Neural cell (in vitro differentiated cells): ENCODE data around the gene RAB6A. TPM values are rescaled to one million over a fixed set of nuclear protein-coding genes. Genes with fewer than 3 reads are reported as not detected.
"Not testable (repeated sequence)": the region's sequence is repeated elsewhere in the genome, so short reads cannot be mapped to it uniquely, and the experiment has no call there.

Experiments
- H2AFZ ChIP-seq: fragments of 200-600, 300-800 bp; sonication (generic), shearing (Covaris generic); 2 replicates; pipeline ENCODE4 v1.6.0; 2014; ENCODE audit warnings: low read depth, mild to moderate bottlenecking, antibody characterized with exemption, low read length, moderate library complexity
- H3F3A ChIP-seq: fragments of 200-600 bp; shearing (Covaris generic); 2 replicates; pipeline ENCODE4 v1.6.1; 2016; ENCODE audit warnings: mild to moderate bottlenecking, moderate library complexity, mixed read lengths, antibody characterized with exemption, low read length; ENCODE audit not compliant: insufficient read depth, poor library complexity, severe bottlenecking
- H3K27ac ChIP-seq: fragments of 200-600, 300-800 bp; sonication (generic), shearing (Covaris generic); 2 replicates; pipeline ENCODE4 v1.5.1; 2014; ENCODE audit warnings: mild to moderate bottlenecking, low read length, moderate library complexity
- H3K27me3 ChIP-seq: fragments of 300-800, 200-600 bp; sonication (generic), shearing (Covaris generic); 2 replicates; pipeline ENCODE4 v1.6.0; 2014; ENCODE audit warnings: mild to moderate bottlenecking, low read depth, low read length, moderate library complexity; ENCODE audit not compliant: insufficient read depth
- H3K36me3 ChIP-seq: fragments of 300-800, 200-600 bp; sonication (generic), shearing (Covaris generic); 2 replicates; pipeline ENCODE4 v1.5.1; 2014; ENCODE audit warnings: mild to moderate bottlenecking, antibody characterized with exemption, low read length, moderate library complexity; ENCODE audit not compliant: insufficient read depth
- H3K4me2 ChIP-seq: fragments of 300-800, 200-600 bp; sonication (generic), shearing (Covaris generic); 2 replicates; pipeline ENCODE4 v1.6.0; 2014; ENCODE audit warnings: mild to moderate bottlenecking, low read length
- H3K4me3 ChIP-seq: fragments of 300-800, 200-600 bp; sonication (generic), shearing (Covaris generic); 2 replicates; pipeline ENCODE4 v1.5.1; 2014; ENCODE audit warnings: mild to moderate bottlenecking, low read length, moderate library complexity
- H3K79me2 ChIP-seq: fragments of 200-600 bp; shearing (Covaris generic); replicated peaks from 2 replicates; pipeline ENCODE4 v1.6.0; 2014; ENCODE audit warnings: mild to moderate bottlenecking, low read length, moderate library complexity; ENCODE audit not compliant: insufficient read depth
- H3K9ac ChIP-seq: fragments of 300-800, 200-600 bp; sonication (generic), shearing (Covaris generic); 2 replicates; pipeline ENCODE4 v1.6.1; 2016; ENCODE audit warnings: mild to moderate bottlenecking, low read length, mixed read lengths
- H3K9me2 ChIP-seq: fragments of 200-600 bp; shearing (Covaris generic); 2 replicates; pipeline ENCODE4 v1.6.1; 2016; ENCODE audit warnings: mild to moderate bottlenecking, low read length, mixed read lengths; ENCODE audit not compliant: insufficient read depth
- H3K9me3 ChIP-seq: fragments of 200-600, 300-800 bp; sonication (generic), shearing (Covaris generic); 2 replicates; pipeline ENCODE4 v1.6.1; 2016; ENCODE audit warnings: mild to moderate bottlenecking, mixed run types, low read length, moderate library complexity, mixed read lengths
- H4K20me1 ChIP-seq: fragments of 200-600 bp; shearing (Covaris generic); 2 replicates; pipeline ENCODE4 v1.6.1; 2016; ENCODE audit warnings: mild to moderate bottlenecking, mixed run types; ENCODE audit not compliant: insufficient read depth
- EP300 ChIP-seq: fragments of 450-650 bp; conservative IDR thresholded peaks from 2 replicates; pipeline ENCODE4 v1.6.1; 2014; ENCODE audit warnings: antibody characterized with exemption, mild to moderate bottlenecking, moderate library complexity; ENCODE audit not compliant: poor library complexity, severe bottlenecking
- EZH2 ChIP-seq: fragments of 200-600, 300-800 bp; shearing (Covaris generic), sonication (generic); IDR thresholded peaks from 2 replicates; pipeline ENCODE4 v1.6.1; 2014; ENCODE audit warnings: antibody characterized with exemption, low read length, borderline replicate concordance, mild to moderate bottlenecking; ENCODE audit not compliant: insufficient read depth, poor library complexity, severe bottlenecking
- MXI1 ChIP-seq: fragments of 450-650 bp; conservative IDR thresholded peaks from 2 replicates; pipeline ENCODE4 v1.6.1; 2014; ENCODE audit warnings: antibody characterized with exemption, mild to moderate bottlenecking; ENCODE audit not compliant: poor library complexity, severe bottlenecking
- POLR2AphosphoS5 ChIP-seq: IDR thresholded peaks from 2 replicates; pipeline ENCODE4 v1.6.1; 2012
- RAD21 ChIP-seq: fragments of 450-650 bp; conservative IDR thresholded peaks from 2 replicates; pipeline ENCODE4 v1.6.1; 2014; ENCODE audit warnings: antibody characterized with exemption, mild to moderate bottlenecking, moderate library complexity
- SMC3 ChIP-seq: fragments of 450-650 bp; conservative IDR thresholded peaks from 2 replicates; pipeline ENCODE4 v1.6.1; 2014; ENCODE audit warnings: antibody characterized with exemption, mild to moderate bottlenecking, moderate library complexity; ENCODE audit not compliant: poor library complexity
- TAF1 ChIP-seq: IDR thresholded peaks from 2 replicates; pipeline ENCODE4 v1.6.1; 2012; ENCODE audit warnings: low read depth
- polyA plus RNA-seq: library from polyadenylated mRNA; depleted of rRNA; stranded (reverse); fragments of >200 nt; gene quantifications from 2 replicates; pipeline ENCODE4 v1.2.3, GENCODE V29; 2014
- TF ChIP-seq, protein P1 (sequence below): fragments of 450-650 bp; IDR thresholded peaks from 2 replicates; pipeline ENCODE4 v1.5.1; 2014; ENCODE audit warnings: antibody characterized with exemption, mild to moderate bottlenecking, moderate library complexity; ENCODE audit not compliant: poor library complexity, severe bottlenecking
- TF ChIP-seq, protein P2 (sequence below): IDR thresholded peaks from 2 replicates; pipeline ENCODE4 v1.6.1; 2012; ENCODE audit warnings: borderline replicate concordance

RAB6A gene
- polyA plus RNA-seq, 1 donor from 2014 or later: 155 TPM

DNA sequence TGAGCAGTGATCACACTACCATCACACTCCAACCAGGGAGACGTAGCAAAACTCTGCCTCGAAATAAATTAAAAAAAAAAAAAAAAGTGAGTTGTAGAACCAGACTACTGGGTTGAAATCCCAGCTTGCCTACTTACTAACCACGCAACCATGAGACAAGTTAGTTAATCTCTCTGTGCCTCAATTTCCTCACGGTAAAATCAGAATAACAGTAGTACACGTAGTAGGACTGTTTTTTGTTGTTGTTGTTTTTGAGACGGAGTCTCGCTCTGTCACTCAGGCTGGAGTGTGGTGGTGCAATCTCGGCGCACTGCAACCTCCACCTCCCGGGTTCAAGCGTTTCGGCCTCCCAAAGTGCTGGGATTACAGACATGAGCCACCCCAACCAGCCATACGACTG lies 14.2 kb downstream of the RAB6A start:
- Histone ChIP-seq H2AFZ (no peak overlapping the region), H4K20me1 (peaks cover 49% of the 10 kb centered on the region), H3K4me2 (no peak overlapping the region), H3K9me2 (no peaks in the 10 kb centered on the region), H3K4me3 (no peak overlapping the region), H3K27ac (no peak overlapping the region), H3K36me3 (no peaks in the 10 kb centered on the region), H3K9me3 (no peaks in the 10 kb centered on the region), H3K9ac (no peak overlapping the region), H3F3A (no peaks in the 10 kb centered on the region), H3K79me2 (peaks cover 86% of the 10 kb centered on the region), H3K27me3 (no peaks in the 10 kb centered on the region)
- TF ChIP-seq, protein P1, sequence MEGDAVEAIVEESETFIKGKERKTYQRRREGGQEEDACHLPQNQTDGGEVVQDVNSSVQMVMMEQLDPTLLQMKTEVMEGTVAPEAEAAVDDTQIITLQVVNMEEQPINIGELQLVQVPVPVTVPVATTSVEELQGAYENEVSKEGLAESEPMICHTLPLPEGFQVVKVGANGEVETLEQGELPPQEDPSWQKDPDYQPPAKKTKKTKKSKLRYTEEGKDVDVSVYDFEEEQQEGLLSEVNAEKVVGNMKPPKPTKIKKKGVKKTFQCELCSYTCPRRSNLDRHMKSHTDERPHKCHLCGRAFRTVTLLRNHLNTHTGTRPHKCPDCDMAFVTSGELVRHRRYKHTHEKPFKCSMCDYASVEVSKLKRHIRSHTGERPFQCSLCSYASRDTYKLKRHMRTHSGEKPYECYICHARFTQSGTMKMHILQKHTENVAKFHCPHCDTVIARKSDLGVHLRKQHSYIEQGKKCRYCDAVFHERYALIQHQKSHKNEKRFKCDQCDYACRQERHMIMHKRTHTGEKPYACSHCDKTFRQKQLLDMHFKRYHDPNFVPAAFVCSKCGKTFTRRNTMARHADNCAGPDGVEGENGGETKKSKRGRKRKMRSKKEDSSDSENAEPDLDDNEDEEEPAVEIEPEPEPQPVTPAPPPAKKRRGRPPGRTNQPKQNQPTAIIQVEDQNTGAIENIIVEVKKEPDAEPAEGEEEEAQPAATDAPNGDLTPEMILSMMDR: no peak
- TF ChIP-seq RAD21 (no peak), POLR2AphosphoS5 (no peak), MXI1 (no peak), EP300 (no peak), EZH2 (no peak), TAF1 (no peak), SMC3 (no peak)
- TF ChIP-seq, protein P2, sequence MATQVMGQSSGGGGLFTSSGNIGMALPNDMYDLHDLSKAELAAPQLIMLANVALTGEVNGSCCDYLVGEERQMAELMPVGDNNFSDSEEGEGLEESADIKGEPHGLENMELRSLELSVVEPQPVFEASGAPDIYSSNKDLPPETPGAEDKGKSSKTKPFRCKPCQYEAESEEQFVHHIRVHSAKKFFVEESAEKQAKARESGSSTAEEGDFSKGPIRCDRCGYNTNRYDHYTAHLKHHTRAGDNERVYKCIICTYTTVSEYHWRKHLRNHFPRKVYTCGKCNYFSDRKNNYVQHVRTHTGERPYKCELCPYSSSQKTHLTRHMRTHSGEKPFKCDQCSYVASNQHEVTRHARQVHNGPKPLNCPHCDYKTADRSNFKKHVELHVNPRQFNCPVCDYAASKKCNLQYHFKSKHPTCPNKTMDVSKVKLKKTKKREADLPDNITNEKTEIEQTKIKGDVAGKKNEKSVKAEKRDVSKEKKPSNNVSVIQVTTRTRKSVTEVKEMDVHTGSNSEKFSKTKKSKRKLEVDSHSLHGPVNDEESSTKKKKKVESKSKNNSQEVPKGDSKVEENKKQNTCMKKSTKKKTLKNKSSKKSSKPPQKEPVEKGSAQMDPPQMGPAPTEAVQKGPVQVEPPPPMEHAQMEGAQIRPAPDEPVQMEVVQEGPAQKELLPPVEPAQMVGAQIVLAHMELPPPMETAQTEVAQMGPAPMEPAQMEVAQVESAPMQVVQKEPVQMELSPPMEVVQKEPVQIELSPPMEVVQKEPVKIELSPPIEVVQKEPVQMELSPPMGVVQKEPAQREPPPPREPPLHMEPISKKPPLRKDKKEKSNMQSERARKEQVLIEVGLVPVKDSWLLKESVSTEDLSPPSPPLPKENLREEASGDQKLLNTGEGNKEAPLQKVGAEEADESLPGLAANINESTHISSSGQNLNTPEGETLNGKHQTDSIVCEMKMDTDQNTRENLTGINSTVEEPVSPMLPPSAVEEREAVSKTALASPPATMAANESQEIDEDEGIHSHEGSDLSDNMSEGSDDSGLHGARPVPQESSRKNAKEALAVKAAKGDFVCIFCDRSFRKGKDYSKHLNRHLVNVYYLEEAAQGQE: no peak

DNA sequence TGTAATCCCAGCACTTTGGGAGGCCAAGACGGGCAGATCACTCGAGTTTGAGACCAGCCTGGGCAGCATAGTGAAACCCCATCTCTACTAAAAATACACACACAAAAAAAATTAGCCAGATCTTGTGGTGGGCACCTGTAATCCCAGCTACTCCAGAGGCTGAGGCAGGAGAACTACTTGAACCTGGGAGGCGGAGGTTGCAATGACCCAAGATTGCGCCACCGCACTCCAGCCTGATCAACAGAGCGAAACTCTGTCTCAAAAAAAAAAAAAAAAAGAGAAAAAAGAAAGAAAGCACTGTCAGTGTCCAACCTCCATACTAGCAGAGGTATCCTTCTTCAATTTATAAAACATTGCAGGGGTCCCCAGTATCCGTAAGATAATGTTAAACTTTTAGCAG lies 17.8 kb downstream of the RAB6A start:
- no peak overlapping the region for H3K4me2 ChIP-seq
- H3K9ac ChIP-seq: no peak overlapping the region
- H3K79me2 ChIP-seq: peaks cover 78% of the 10 kb centered on the region
- H3K27ac ChIP-seq: no peak overlapping the region
- TF ChIP-seq, protein P2: no peak
- TF ChIP-seq RAD21 (no peak), MXI1 (no peak), TAF1 (no peak), EZH2 (no peak), EP300 (no peak), POLR2AphosphoS5 (no peak), SMC3 (no peak)
- TF ChIP-seq, protein P1: no peak
- no peaks in the 10 kb centered on the region for H3K36me3 ChIP-seq
- no peaks in the 10 kb centered on the region for H3K27me3 ChIP-seq
- H3F3A ChIP-seq: no peaks in the 10 kb centered on the region
- peaks cover 22% of the 10 kb centered on the region for H4K20me1 ChIP-seq
- H3K9me2 ChIP-seq: no peaks in the 10 kb centered on the region
- no peak overlapping the region for H3K4me3 ChIP-seq
- H3K9me3 ChIP-seq: no peaks in the 10 kb centered on the region
- H2AFZ ChIP-seq: no peak overlapping the region

DNA sequence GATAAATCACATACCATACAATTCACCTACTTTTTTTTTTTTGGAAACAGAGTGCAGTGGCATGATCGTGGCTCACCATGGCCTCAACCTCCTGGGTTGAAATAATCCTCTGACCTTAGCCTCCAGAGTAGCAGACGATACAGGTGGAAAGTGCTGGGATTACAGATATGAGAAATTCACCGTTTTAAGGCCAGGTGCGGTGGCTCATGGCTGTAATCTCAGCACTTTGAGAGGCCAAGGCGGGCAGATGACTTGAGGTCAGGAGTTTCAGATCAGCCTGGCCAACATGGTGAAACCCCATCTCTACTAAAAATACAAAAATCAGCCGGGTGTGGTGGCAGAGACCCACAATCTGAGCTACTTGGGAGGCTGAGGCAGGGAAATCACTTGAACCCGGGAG lies 24.9 kb downstream of the RAB6A start:
- H3K79me2 ChIP-seq: peaks cover 83% of the 10 kb centered on the region
- not testable (repeated sequence) for H3K27ac ChIP-seq

More for the DNA sequence above, 24.9 kb downstream of the RAB6A start:
- H3K9me2 ChIP-seq, H3K36me3 ChIP-seq, H3K9ac ChIP-seq, H3K4me3 ChIP-seq, H3K27me3 ChIP-seq, H3K9me3 ChIP-seq, H3F3A ChIP-seq, H2AFZ ChIP-seq, H3K4me2 ChIP-seq: not testable (repeated sequence)
- peaks cover 17% of the 10 kb centered on the region for H4K20me1 ChIP-seq
